Lower lobe of right lung (tissue), 2 donors: ENCODE measurements around the gene KCNIP1. TPM values are rescaled to one million over a fixed set of nuclear protein-coding genes. Genes with fewer than 3 reads are reported as not detected.

Experiments
- ATAC-seq, 2 donors: fragments of 200-7000 bp; cut with Tn5 transposase; one replicate each; pipeline ENCODE4 v1.9.1; 2020 to 2022; ENCODE audit warnings: mild to moderate bottlenecking in 2 of 2, moderate library complexity in 2 of 2
- DNase-seq: peaks from one replicate; pipeline ENCODE4 v3.0.0-alpha.2; 2020
- H3K27ac ChIP-seq: fragments of 200-600 bp; one replicate; pipeline ENCODE4 v1.8.0; 2022
- H3K27me3 ChIP-seq: fragments of 200-600 bp; one replicate; pipeline ENCODE4 v1.8.0; 2022; ENCODE audit warnings: low read depth
- H3K36me3 ChIP-seq: fragments of 200-600 bp; one replicate; pipeline ENCODE4 v1.8.0; 2022; ENCODE audit warnings: mild to moderate bottlenecking
- H3K4me1 ChIP-seq: fragments of 200-600 bp; one replicate; pipeline ENCODE4 v1.8.0; 2022
- H3K4me3 ChIP-seq: fragments of 200-600 bp; one replicate; pipeline ENCODE4 v1.8.0; 2022; ENCODE audit warnings: mild to moderate bottlenecking
- H3K9me3 ChIP-seq: fragments of 200-600 bp; one replicate; pipeline ENCODE4 v1.8.0; 2022
- CTCF ChIP-seq: fragments of 200-600 bp; IDR thresholded peaks from one replicate; pipeline ENCODE4 v1.8.0; 2022; ENCODE audit warnings: antibody characterized with exemption, mild to moderate bottlenecking
- intact Hi-C: fragments of 100-400 bp; cut with DNase I; formaldehyde crosslinking; loops from one replicate; pipeline ENCODE4 v1.11.0; 2022
- total RNA-seq: library from RNA; stranded (reverse); fragmentation: NEBNext Ultra II Directional; extraction: Animal tissue kit (Norgen Biotek cat#: 25700); gene quantifications from one replicate; pipeline ENCODE4 v1.2.1, GENCODE V29; 2021
- donor health status: DM: no; HTN: yes; CAD: no; lungs with severe emphysema.

KCNIP1 gene
- total RNA-seq, 1 donor from 2014 or later = 1.7 TPM

DNA sequence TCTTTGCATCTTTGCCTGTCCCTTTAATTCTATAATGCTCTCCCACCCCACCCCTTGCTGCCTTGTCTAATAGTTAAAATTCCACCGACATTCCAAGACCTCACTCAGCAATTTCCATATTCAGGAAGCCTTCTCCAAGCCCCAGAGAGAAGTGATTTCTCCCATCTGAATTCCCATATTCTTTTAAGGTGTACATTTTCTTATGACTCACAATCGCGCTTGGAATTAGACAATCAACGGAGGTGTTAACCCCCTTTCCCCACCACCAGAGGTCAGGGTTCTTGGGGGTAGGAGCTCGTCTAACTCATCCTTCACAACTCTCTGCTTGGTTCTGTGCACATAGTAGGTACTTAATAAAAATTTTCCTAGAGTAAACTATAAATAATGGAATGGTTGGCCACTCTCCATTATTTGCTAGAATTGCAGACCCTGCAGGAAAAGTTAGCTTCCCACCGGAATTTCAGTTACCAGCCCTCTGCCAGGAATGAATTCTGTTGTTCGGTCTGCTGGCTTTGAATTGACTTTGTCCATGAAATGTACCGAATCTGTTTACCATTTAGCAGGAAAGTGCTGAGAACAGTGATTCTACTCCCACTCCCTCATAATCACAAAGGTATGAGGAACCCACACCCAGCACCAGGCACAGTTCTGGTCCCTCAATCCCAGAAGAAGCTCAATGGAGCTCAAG is 5.0 kb downstream of the KCNIP1 start:
- H3K27ac ChIP-seq = no peak overlapping the region
- TF ChIP-seq CTCF = no peak
- no peaks in the 10 kb centered on the region for H3K9me3 ChIP-seq
- DNase-seq (no peak), ATAC-seq (no peak)
- no peaks in the 10 kb centered on the region for H3K4me1 ChIP-seq
- H3K36me3 ChIP-seq = no peaks in the 10 kb centered on the region
- intact Hi-C loops = no loop called here
- peaks cover 22% of the 10 kb centered on the region for H3K27me3 ChIP-seq
- H3K4me3 ChIP-seq = no peak overlapping the region

GRCh38 chr5:170509348-170509660 is 5.5 kb downstream of the KCNIP1 start:
- no peak overlapping the region for H3K27ac ChIP-seq
- no peak overlapping the region for H3K4me3 ChIP-seq
- DNase-seq (no peak), ATAC-seq (no peak)
- H3K27me3 ChIP-seq = peaks cover 17% of the 10 kb centered on the region
- no peaks in the 10 kb centered on the region for H3K4me1 ChIP-seq
- intact Hi-C loops = no loop called here
- H3K9me3 ChIP-seq = no peaks in the 10 kb centered on the region
- TF ChIP-seq CTCF = no peak
- no peaks in the 10 kb centered on the region for H3K36me3 ChIP-seq

DNA sequence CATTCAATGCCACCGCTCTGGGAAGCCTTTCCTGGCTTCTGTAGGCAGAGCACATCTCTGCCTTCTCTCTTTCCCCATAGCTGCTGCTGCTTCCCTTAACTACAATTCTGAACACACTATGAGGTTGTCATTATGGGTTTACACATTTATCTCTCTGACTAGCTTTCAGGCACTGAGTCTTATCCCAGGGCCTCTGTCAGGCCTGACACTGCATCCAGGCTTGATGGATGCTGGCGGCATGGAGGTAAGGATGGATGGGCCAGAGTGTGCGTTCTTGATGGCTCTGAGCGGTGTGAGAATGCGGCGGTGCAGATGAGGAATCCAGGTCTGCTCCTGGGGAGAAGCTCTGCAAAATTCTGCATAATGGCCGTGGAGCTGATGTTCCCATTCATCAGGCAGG is 6.3 kb downstream of the KCNIP1 start:
- H3K4me1 ChIP-seq = no peaks in the 10 kb centered on the region
- no peaks in the 10 kb centered on the region for H3K36me3 ChIP-seq
- H3K4me3 ChIP-seq = no peak overlapping the region
- DNase-seq = no peak
- no peak for ATAC-seq
- H3K9me3 ChIP-seq = no peaks in the 10 kb centered on the region
- intact Hi-C loops = no loop called here
- H3K27ac ChIP-seq = no peak overlapping the region
- peaks cover 10% of the 10 kb centered on the region for H3K27me3 ChIP-seq
- no peak for TF ChIP-seq CTCF

DNA sequence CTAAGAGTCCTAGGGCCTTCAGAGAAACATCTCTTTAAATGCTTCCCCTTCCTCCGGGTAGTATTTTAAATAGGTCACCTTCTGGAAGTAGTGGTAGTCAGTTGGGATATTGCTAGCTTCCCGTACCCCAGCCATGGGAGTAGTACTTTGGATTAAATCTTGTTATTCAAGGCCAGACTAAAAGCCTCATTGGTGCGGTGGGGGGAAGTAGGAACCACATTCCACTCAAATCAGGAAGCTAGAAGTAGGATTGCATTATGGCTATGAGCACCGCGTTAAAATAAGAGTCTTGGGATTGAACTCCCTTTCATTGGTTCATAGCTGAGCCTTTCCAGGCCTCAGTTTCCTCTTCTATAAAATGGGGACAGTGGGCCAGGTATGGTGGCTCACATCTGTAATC is 6.7 kb downstream of the KCNIP1 start:
- Histone ChIP-seq H3K9me3 (no peaks in the 10 kb centered on the region), H3K27me3 (peaks cover 10% of the 10 kb centered on the region), H3K36me3 (no peaks in the 10 kb centered on the region), H3K4me3 (no peak overlapping the region), H3K27ac (no peak overlapping the region), H3K4me1 (no peaks in the 10 kb centered on the region)
- intact Hi-C loops = no loop called here
- no peak for TF ChIP-seq CTCF
- no peak for ATAC-seq
- no peak for DNase-seq

DNA sequence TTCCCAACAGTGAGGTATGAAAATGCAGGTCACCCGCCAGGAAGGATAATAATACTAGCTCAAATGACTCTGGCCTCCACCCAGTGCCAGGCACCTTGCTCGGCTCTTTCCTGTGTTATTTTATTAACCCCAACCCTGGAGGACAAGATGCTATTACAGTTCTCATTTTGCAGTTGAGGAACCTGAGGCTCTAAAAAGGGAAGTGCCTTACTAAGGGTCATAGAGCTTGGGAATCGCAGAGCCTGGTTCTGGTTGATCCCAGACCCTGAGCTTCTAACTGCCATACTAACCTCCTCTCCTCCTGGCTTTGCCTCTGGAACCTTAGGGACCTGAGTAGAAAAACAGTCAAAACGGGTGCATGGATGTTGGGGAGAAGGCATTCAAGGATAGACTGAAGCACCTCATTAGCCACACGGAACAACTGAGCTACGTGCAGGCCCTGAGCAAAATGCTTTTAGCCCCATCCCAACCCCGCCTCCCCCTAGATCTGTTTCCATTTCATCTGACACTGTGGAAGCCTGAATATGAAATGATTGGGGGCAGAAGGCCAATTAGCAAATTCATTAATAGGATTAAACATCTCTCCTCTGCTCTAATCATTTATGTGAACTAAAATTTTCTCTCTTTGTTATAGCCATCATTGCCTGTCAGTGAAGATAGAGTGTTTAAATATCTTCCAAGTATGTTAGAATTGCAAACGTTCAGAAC is 7.9 kb downstream of the KCNIP1 start:
- H3K4me3 ChIP-seq = no peak overlapping the region
- no peaks in the 10 kb centered on the region for H3K9me3 ChIP-seq
- ATAC-seq = no peak
- no peak overlapping the region for H3K27ac ChIP-seq
- no peaks in the 10 kb centered on the region for H3K36me3 ChIP-seq
- intact Hi-C loops = no loop called here
- DNase-seq = no peak
- no peak for TF ChIP-seq CTCF
- peaks cover 6% of the 10 kb centered on the region for H3K27me3 ChIP-seq
- H3K4me1 ChIP-seq = no peaks in the 10 kb centered on the region
